ENCODE results near the gene UIMC1. TPM values are rescaled to one million over a fixed set of nuclear protein-coding genes. Genes with fewer than 3 reads are reported as not detected.

UIMC1 gene
- total and polyA plus RNA-seq, 2 of the 13 experiments (the other 11 are each of a cell fraction or from before 2014, with no cell fraction given): 18.9 to 32.7 TPM

GRCh38 chr5:176886336-176887251, 120.0 kb downstream of the UIMC1 start:
- Histone ChIP-seq H2AFZ (ENCODE audit: low read length) (no peak overlapping the region), H3K79me2 (ENCODE audit: insufficient read depth, low read length) (no peaks in the 10 kb centered on the region), H3K27me3 (ENCODE audit: control insufficient read depth in 1 of 2, insufficient read depth in 2 of 2, low read length in 2 of 2) (peaks cover 2 to 57% of the 10 kb centered on the region in 2 experiments), H3K9me3 (ENCODE audit: low read length) (no peaks in the 10 kb centered on the region), H3K4me2 (ENCODE audit: low read depth, low read length) (no peak overlapping the region), H3K4me1 (ENCODE audit: insufficient read depth, low read length) (no peaks in the 10 kb centered on the region), H3K4me3 (replicated peaks in 1 of 3; ENCODE audit: insufficient read depth in 1 of 3, low read depth in 2 of 3, low read length in 3 of 3) (no peak overlapping the region), H3K36me3 (replicated peaks in 1 of 2; ENCODE audit: control insufficient read depth in 1 of 2, insufficient read depth in 2 of 2, low read length in 2 of 2) (no peaks in the 10 kb centered on the region), H3K27ac (ENCODE audit: extremely low read length, insufficient read depth, low read length) (no peak overlapping the region), H3K9ac (ENCODE audit: insufficient read depth, low read depth, low read length) (no peak overlapping the region), H4K20me1 (ENCODE audit: insufficient read depth, low read length) (no peaks in the 10 kb centered on the region)
- in situ Hi-C loops (cut with HindIII; ENCODE audit: extremely low pct_ligation_motif_present, low pct_unique_long_range_greater_than_20kb) (no loop called here), intact Hi-C loops (cut with micrococcal nuclease; ENCODE audit: unreplicated experiment) (no loop called here)
- ATAC-seq (no peak), FAIRE-seq (no peak), DNase-seq (ENCODE audit: low spot score) (no peak)
- CTCF ChIA-PET (ENCODE audit: low intra/inter-chr PET ratio, low total read pairs): no interaction called here
- TF ChIP-seq CHCHD3 (CRISPR knock-in tag; IDR thresholded peaks at IDR 0.05) (no peak), ZZZ3 (CRISPR knock-in tag; IDR thresholded peaks at IDR 0.05; ENCODE audit: borderline replicate concordance) (no peak)
- TF ChIP-seq, protein P1, sequence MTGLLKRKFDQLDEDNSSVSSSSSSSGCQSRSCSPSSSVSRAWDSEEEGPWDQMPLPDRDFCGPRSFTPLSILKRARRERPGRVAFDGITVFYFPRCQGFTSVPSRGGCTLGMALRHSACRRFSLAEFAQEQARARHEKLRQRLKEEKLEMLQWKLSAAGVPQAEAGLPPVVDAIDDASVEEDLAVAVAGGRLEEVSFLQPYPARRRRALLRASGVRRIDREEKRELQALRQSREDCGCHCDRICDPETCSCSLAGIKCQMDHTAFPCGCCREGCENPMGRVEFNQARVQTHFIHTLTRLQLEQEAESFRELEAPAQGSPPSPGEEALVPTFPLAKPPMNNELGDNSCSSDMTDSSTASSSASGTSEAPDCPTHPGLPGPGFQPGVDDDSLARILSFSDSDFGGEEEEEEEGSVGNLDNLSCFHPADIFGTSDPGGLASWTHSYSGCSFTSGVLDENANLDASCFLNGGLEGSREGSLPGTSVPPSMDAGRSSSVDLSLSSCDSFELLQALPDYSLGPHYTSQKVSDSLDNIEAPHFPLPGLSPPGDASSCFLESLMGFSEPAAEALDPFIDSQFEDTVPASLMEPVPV (CRISPR knock-in tag; IDR thresholded peaks at IDR 0.05): no peak
- TF ChIP-seq, protein P2, sequence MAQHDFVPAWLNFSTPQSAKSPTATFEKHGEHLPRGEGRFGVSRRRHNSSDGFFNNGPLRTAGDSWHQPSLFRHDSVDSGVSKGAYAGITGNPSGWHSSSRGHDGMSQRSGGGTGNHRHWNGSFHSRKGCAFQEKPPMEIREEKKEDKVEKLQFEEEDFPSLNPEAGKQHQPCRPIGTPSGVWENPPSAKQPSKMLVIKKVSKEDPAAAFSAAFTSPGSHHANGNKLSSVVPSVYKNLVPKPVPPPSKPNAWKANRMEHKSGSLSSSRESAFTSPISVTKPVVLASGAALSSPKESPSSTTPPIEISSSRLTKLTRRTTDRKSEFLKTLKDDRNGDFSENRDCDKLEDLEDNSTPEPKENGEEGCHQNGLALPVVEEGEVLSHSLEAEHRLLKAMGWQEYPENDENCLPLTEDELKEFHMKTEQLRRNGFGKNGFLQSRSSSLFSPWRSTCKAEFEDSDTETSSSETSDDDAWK (CRISPR knock-in tag; IDR thresholded peaks at IDR 0.05): no peak
- 50% methylated on average over 10 of the region's 13 CpGs for WGBS (ENCODE audit: low lambda C conversion rate)
- POLR2A ChIA-PET: no interaction called here
- BruUV-seq (replicated peaks): no TSS peak
